Glutamatergic neuron (in vitro differentiated cells): ENCODE data around the gene LRP1. TPM values are rescaled to one million over a fixed set of nuclear protein-coding genes. Genes with fewer than 3 reads are reported as not detected.

Source experiments
- DNase-seq: peaks from one replicate; pipeline ENCODE4 v3.0.0; 2022
- H3K27ac Mint-ChIP-seq: one replicate; pipeline ENCODE4 v1.8.0; 2020; ENCODE audit warnings: mild to moderate bottlenecking, mixed read lengths, inconsistent platforms; ENCODE audit not compliant: unreplicated experiment
- H3K27me3 Mint-ChIP-seq: one replicate; pipeline ENCODE4 v1.8.0; 2020; ENCODE audit warnings: mild to moderate bottlenecking, moderate library complexity, mixed read lengths, inconsistent platforms; ENCODE audit not compliant: unreplicated experiment
- H3K36me3 Mint-ChIP-seq: one replicate; pipeline ENCODE4 v1.8.0; 2020; ENCODE audit warnings: mild to moderate bottlenecking, mixed read lengths, inconsistent platforms; ENCODE audit not compliant: unreplicated experiment
- H3K4me1 Mint-ChIP-seq: one replicate; pipeline ENCODE4 v1.8.0; 2020; ENCODE audit warnings: mild to moderate bottlenecking, low read depth, mixed read lengths, inconsistent platforms; ENCODE audit not compliant: unreplicated experiment
- H3K4me3 Mint-ChIP-seq: one replicate; pipeline ENCODE4 v1.8.0; 2020; ENCODE audit warnings: mild to moderate bottlenecking, mixed read lengths, inconsistent platforms; ENCODE audit not compliant: unreplicated experiment
- H3K9me3 Mint-ChIP-seq: one replicate; pipeline ENCODE4 v1.8.0; 2020; ENCODE audit warnings: mild to moderate bottlenecking, moderate library complexity, mixed read lengths, inconsistent platforms; ENCODE audit not compliant: unreplicated experiment
- total RNA-seq: library from RNA; stranded (reverse); fragmentation: NEBNext Ultra II Directional; extraction: Animal tissue kit (Norgen Biotek cat#: 25700); gene quantifications from one replicate; pipeline ENCODE4 v1.2.1, GENCODE V29; 2021; ENCODE audit not compliant: unreplicated experiment
- TF ChIP-seq, protein P1 (sequence below): fragments of 200-600 bp; sonication (generic); IDR thresholded peaks from one replicate; pipeline ENCODE4 v1.5.0; 2021; ENCODE audit not compliant: partially characterized antibody, unreplicated experiment

The LRP1 gene
- total RNA-seq, 1 donor from 2014 or later: 125 TPM

DNA sequence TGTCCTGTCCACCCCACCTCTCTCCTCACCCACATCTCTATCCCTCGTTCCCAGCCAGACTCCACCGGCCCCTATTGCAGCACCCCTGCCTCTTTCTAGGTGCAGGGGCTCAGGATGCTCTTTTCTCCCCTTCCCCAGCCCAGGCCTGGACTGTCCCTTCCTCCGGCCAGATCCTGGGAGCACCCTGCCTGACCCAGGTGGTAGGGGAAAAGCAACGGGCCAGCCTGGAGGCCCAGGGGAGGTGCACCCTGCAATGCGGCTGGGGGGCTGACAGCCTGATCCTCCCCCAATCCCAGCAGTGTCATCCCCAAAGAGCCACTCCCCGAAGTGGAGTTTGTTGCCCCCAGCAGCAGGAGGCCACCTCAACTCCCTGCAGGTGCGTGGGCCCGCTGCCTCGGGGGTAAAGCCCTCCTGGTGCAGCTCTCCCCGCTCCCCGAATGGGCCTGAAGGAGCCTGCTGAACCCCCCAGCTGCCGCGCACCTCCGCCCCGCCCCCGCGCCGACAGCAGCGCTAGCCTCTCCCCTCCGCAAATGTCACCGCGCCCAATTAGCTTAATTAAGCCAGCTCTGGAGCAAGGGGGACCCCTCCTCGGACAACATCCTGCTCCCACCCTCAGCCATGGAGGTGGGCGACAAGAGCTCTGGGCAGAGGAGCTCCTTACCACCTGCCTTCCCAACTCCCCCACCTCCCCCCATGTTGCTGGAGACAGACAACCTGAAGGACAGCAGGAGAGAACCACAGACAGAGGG is 93.1 kb downstream of the LRP1 start:
- peak overlapping the region; percentile 18 for H3K27ac Mint-ChIP-seq
- peaks cover 42% of the 10 kb centered on the region for H3K27me3 Mint-ChIP-seq
- DNase-seq: no peak
- H3K4me3 Mint-ChIP-seq: peak overlapping the region; percentile 81
- TF ChIP-seq, protein P1, sequence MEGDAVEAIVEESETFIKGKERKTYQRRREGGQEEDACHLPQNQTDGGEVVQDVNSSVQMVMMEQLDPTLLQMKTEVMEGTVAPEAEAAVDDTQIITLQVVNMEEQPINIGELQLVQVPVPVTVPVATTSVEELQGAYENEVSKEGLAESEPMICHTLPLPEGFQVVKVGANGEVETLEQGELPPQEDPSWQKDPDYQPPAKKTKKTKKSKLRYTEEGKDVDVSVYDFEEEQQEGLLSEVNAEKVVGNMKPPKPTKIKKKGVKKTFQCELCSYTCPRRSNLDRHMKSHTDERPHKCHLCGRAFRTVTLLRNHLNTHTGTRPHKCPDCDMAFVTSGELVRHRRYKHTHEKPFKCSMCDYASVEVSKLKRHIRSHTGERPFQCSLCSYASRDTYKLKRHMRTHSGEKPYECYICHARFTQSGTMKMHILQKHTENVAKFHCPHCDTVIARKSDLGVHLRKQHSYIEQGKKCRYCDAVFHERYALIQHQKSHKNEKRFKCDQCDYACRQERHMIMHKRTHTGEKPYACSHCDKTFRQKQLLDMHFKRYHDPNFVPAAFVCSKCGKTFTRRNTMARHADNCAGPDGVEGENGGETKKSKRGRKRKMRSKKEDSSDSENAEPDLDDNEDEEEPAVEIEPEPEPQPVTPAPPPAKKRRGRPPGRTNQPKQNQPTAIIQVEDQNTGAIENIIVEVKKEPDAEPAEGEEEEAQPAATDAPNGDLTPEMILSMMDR: no peak
- H3K4me1 Mint-ChIP-seq: peaks cover 44% of the 10 kb centered on the region
- H3K36me3 Mint-ChIP-seq: no peaks in the 10 kb centered on the region
- H3K9me3 Mint-ChIP-seq: peaks cover 22% of the 10 kb centered on the region

DNA sequence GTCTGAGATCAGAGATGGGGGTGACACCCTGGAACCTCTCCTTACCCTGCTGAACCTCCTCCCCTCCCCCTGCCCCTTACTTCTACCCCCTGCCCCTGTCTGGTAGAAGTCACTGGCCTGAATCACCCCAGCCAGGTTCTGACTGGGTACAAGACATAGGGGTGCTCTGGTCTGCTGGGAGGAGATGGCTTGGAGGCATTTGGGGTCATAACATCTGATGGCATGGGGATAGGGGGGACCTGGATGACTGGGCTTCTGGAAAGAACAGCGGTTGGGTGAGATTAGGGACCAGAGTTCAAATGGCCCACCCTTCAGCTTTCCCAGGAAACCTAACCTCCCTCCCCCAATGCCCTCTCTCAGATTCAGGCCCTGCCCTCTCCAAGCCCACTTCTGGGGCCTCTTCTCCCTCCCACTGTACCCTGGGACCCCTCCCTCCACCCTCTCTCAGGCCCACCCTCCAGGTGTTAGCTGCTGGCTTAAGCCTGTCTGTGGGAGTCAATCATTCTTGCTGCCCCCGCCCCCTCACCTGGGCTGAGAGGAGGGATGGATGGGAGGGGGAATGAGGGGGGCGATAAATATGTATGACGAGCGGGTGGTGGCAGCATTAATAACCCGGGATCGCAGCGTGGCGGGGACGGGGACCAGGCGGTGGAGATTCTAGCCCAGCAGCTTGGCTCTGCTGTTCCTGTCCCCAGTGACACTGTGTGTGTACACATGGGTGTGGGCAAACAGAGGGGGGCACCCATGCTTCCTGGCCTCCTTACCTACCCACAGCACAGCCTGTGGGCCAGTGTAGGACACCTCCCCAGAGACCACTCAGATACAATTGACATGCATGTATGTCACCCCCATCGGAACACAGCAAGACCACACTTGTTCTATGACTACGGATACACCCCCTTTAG is 94.3 kb downstream of the LRP1 start:
- Mint-ChIP-seq H3K36me3 (no peaks in the 10 kb centered on the region), H3K9me3 (peaks cover 21% of the 10 kb centered on the region), H3K4me1 (peaks cover 48% of the 10 kb centered on the region), H3K4me3 (peak overlapping the region; percentile 74), H3K27ac (no peak overlapping the region), H3K27me3 (peaks cover 41% of the 10 kb centered on the region)
- TF ChIP-seq, protein P1: no peak
- no peak for DNase-seq

DNA sequence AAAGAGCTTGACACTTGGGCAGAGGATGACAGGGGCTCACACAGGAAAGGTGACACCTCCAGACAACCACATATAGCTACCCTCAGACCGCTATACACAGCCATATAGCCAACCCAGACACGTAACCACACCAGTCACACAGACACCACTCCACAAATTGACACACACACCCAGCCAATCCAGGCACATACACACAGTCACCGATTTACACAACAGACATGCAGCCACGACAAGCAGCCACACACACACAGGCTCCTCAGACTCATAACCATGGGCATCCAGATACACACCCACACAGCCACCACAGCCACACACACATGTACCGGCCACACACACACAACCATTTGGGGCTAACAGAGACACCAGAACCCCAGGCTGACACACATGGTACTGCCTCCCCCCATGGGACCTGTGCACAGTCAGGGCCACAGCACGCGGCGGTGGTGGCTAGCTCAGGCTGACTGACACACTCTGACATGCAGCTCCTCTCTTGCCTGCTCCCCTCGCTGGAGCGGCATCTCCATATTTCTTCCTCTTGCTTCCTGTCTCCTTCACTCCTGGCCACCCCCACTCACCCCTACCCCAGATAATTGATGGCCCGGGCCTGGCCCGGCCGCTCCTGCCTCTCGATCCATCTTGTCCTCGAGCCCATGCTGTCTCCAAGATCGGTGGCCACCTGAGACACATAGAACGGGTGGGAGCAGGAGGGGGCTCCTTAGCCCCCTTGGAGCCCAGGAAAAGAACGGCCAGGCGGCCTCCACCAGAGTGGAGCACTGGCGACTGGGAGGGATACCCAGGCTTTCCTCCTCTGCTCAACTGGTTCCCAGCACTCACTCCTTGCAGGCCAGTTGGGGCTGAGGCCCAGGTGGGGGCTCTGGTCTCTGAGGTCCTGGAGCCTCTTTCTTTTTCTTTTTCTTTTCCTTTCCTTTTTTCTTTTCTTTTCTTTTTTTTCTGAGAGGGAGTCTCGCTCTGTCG is 95.2 kb downstream of the LRP1 start:
- H3K36me3 Mint-ChIP-seq: no peaks in the 10 kb centered on the region
- no peak for DNase-seq
- H3K27me3 Mint-ChIP-seq: peaks cover 38% of the 10 kb centered on the region
- peaks cover 20% of the 10 kb centered on the region for H3K9me3 Mint-ChIP-seq
- TF ChIP-seq, protein P1: no peak
- no peak overlapping the region for H3K27ac Mint-ChIP-seq
- H3K4me1 Mint-ChIP-seq: peaks cover 48% of the 10 kb centered on the region
- H3K4me3 Mint-ChIP-seq: peak overlapping the region; percentile 57

DNA sequence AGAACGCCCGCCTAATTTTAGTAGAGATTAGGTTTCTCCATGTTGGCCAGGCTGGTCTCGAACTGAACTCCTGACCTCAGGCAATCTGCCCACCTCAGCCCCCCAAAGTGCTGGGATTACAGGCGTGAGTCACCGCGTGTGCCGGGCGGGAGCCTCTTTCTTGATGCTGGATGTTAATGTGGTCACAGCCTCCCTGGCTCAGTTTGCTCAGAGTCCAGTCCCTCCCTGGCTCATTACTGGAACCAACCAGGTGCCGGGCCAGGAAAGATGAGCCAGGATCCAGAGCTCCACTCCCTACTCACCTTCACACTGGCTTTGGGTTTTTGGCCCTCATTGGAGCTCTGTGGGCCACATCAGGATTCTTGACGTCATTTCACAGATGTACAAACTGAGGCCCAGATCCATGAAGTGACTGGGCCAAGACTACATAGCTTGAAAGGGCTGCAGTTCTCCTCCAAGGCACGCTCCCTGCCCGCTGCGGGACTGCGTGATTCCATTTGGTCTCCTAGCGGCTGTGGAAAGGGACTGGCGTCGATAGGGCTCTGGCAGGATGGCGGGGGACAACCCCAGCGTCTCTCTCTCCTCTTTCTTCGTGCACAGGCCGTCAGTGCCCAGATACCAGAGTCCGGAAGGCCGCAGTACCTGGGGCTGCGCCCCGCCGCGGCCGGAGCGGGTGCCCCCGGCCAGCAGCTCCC is 96.1 kb downstream of the LRP1 start:
- Mint-ChIP-seq H3K9me3 (peaks cover 14% of the 10 kb centered on the region), H3K27me3 (peaks cover 40% of the 10 kb centered on the region), H3K27ac (no peak overlapping the region), H3K36me3 (no peaks in the 10 kb centered on the region), H3K4me3 (peak overlapping the region; percentile 46), H3K4me1 (peaks cover 46% of the 10 kb centered on the region)
- TF ChIP-seq, protein P1: no peak
- DNase-seq: no peak
